ENCODE measurements around the gene RASAL1. TPM values are rescaled to one million over a fixed set of nuclear protein-coding genes. Genes with fewer than 3 reads are reported as not detected.

Gene RASAL1
- polyA plus RNA-seq, 1 of the 3 experiments (the other 2 are of a cell fraction): not detected

- ChIA-PET CTCF (interaction anchor here (0.9 to 5.1 kb wide), 4 partner anchors 10 to 302 kb away, joined by 3 to 31 read pairs (median 4); no protein-coding TSS in a partner anchor), POLR2A (interaction anchor here (0.6 kb wide), 1 partner anchor 158 kb away, joined by 5 read pairs; no protein-coding TSS in a partner anchor)
- no peaks in the 10 kb centered on the region for H3F3A ChIP-seq (replicated peaks; ENCODE audit: insufficient read depth)
- DNase-seq: no peak
- H3K27me3 ChIP-seq (ENCODE audit: insufficient read depth): peaks cover 8% of the 10 kb centered on the region; the same call in 1 of the 2 replicates
- H3K36me3 ChIP-seq (replicated peaks in 1 of 2; ENCODE audit: control insufficient read depth in 1 of 2, insufficient read depth in 2 of 2, low read length in 1 of 2): no peaks in the 10 kb centered on the region
- 51% methylated on average over 5 of the region's 7 CpGs for WGBS (ENCODE audit: low lambda C conversion rate)
- H2AFZ ChIP-seq (ENCODE audit: low read depth): no peak overlapping the region
- no peak overlapping the region for H3K4me2 ChIP-seq
- no peak for TF ChIP-seq RCOR1 (IDR thresholded peaks at IDR 0.05; ENCODE audit: low read length)
- no peak for TF ChIP-seq RAD21 (IDR thresholded peaks at IDR 0.05; ENCODE audit: low read length)
- no peak for TF ChIP-seq SMC3 (IDR thresholded peaks at IDR 0.05; ENCODE audit: low read depth, low read length)
- no peak for TF ChIP-seq FOXJ3 (CRISPR knock-in tag; IDR thresholded peaks at IDR 0.05)
- TF ChIP-seq RXRA (IDR thresholded peaks at IDR 0.05; ENCODE audit: borderline replicate concordance, low read depth): no peak
- no peak for TF ChIP-seq MAX (IDR thresholded peaks at IDR 0.05; ENCODE audit: low read depth)
- no peaks in the 10 kb centered on the region for H3K9me3 ChIP-seq
- no peak overlapping the region for H3K4me3 ChIP-seq (ENCODE audit: low read depth in 2 of 2, low read length in 1 of 2)
- H3K9me2 ChIP-seq: no peaks in the 10 kb centered on the region
- peaks cover 0 to 27% of the 10 kb centered on the region in 2 experiments; a peak in 1 of 4 replicates for H3K4me1 ChIP-seq (ENCODE audit: control insufficient read depth in 1 of 2, insufficient read depth in 2 of 2, low read depth in 1 of 2, low read length in 1 of 2)
- H3K9ac ChIP-seq: no peak overlapping the region
- no peaks in the 10 kb centered on the region for H3K79me2 ChIP-seq (ENCODE audit: insufficient read depth)
- no peak overlapping the region for H3K27ac ChIP-seq (ENCODE audit: low read depth in 2 of 2, low read length in 1 of 2)
- H4K20me1 ChIP-seq (ENCODE audit: insufficient read depth): no peaks in the 10 kb centered on the region
Observed at GRCh38 chr12:113060336-113060960, 75.1 kb downstream of the RASAL1 start.

- Histone ChIP-seq H2AFZ (ENCODE audit: low read depth) (no peak overlapping the region), H4K20me1 (ENCODE audit: insufficient read depth) (no peaks in the 10 kb centered on the region), H3K27ac (ENCODE audit: low read depth in 2 of 2, low read length in 1 of 2) (no peak overlapping the region), H3K9ac (no peak overlapping the region), H3F3A (replicated peaks; ENCODE audit: insufficient read depth) (no peaks in the 10 kb centered on the region), H3K4me2 (no peak overlapping the region), H3K9me2 (no peaks in the 10 kb centered on the region), H3K4me3 (ENCODE audit: low read depth in 2 of 2, low read length in 1 of 2) (no peak overlapping the region), H3K79me2 (ENCODE audit: insufficient read depth) (no peaks in the 10 kb centered on the region), H3K4me1 (ENCODE audit: control insufficient read depth in 1 of 2, insufficient read depth in 2 of 2, low read depth in 1 of 2, low read length in 1 of 2) (peaks cover 0 to 20% of the 10 kb centered on the region in 2 experiments; a peak in 1 of 4 replicates), H3K27me3 (ENCODE audit: insufficient read depth) (peaks cover 14% of the 10 kb centered on the region; the same call in 1 of the 2 replicates), H3K36me3 (replicated peaks in 1 of 2; ENCODE audit: control insufficient read depth in 1 of 2, insufficient read depth in 2 of 2, low read length in 1 of 2) (no peaks in the 10 kb centered on the region), H3K9me3 (no peaks in the 10 kb centered on the region)
- ChIA-PET CTCF (interaction anchor here (1.7 to 3.5 kb wide), 2 partner anchors 9 to 115 kb away, joined by 6 to 19 read pairs; no protein-coding TSS in a partner anchor), POLR2A (no interaction called here)
- TF ChIP-seq GATA2 (CRISPR knock-in tag; IDR thresholded peaks at IDR 0.05) (no peak), USF2 (IDR thresholded peaks at IDR 0.05; ENCODE audit: borderline replicate concordance, low read depth, low read length) (no peak), RCOR1 (IDR thresholded peaks at IDR 0.05; ENCODE audit: low read length) (no peak), SMC3 (IDR thresholded peaks at IDR 0.05; ENCODE audit: low read depth, low read length) (no peak), MEF2A (IDR thresholded peaks at IDR 0.05; ENCODE audit: borderline replicate concordance, low read depth) (no peak), FOXM1 (IDR thresholded peaks at IDR 0.05; ENCODE audit: low read depth) (no peak), JUND (IDR thresholded peaks at IDR 0.05) (no peak), RXRA (IDR thresholded peaks at IDR 0.05; ENCODE audit: borderline replicate concordance, low read depth) (no peak), ZBTB33 (IDR thresholded peaks at IDR 0.05; ENCODE audit: borderline replicate concordance, low read depth) (no peak), IRF3 (IDR thresholded peaks at IDR 0.05; ENCODE audit: low read depth, low read length) (no peak), CTCF (IDR thresholded peaks at IDR 0.05) (no peak), CHD2 (IDR thresholded peaks at IDR 0.05; ENCODE audit: low read length, partially characterized antibody) (no peak), TAF1 (IDR thresholded peaks at IDR 0.05; ENCODE audit: borderline replicate concordance, low read depth, low read length) (no peak)
- 76% methylated on average over 8 of the region's 8 CpGs for WGBS (ENCODE audit: low lambda C conversion rate)
- no peak for DNase-seq
Observed at GRCh38 chr12:113059071-113059595, 76.4 kb downstream of the RASAL1 start.
